Gastrocnemius medialis (tissue), 4 donors: ENCODE data around the gene SLC39A11. TPM values are rescaled to one million over a fixed set of nuclear protein-coding genes. Genes with fewer than 3 reads are reported as not detected.

Source experiments
- ATAC-seq, 2 donors: fragments of 150-250 bp; one replicate each; pipeline ENCODE4 v1.9.1; 2016
- DNase-seq, 2 donors: peaks; one replicate each; pipeline ENCODE4 v3.0.0-alpha.2; 2019
- H3K27ac ChIP-seq, 4 donors: fragments of 200-600 bp; sonication (generic); 1 replicate in 1 of 4; 2 replicates in 3 of 4; pipeline ENCODE4 v1.5.1; 2016 to 2018; ENCODE audit warnings: mild to moderate bottlenecking in 2 of 4, moderate library complexity in 1 of 4
- H3K27me3 ChIP-seq, 3 donors: fragments of 200-600 bp; sonication (generic) in 2 of 3; 1 replicate in 1 of 3; 2 replicates in 2 of 3; pipeline versions ENCODE4 v1.5.1 to v1.6.0; 2016 to 2019; ENCODE audit warnings: mild to moderate bottlenecking in 1 of 3, moderate library complexity in 1 of 3
- H3K36me3 ChIP-seq, 2 donors: fragments of 200-600 bp; sonication (generic) in 1 of 2; one replicate each; pipeline ENCODE4 v1.5.1; 2017 to 2018
- H3K4me1 ChIP-seq, 2 donors: fragments of 200-600 bp; sonication (generic) in 1 of 2; one replicate each; pipeline ENCODE4 v1.5.1; 2016 to 2017; ENCODE audit warnings: mild to moderate bottlenecking in 2 of 2
- H3K4me3 ChIP-seq, 4 donors: fragments of 200-600 bp; sonication (generic) in 3 of 4; 1 replicate in 1 of 4; 2 replicates in 3 of 4; pipeline ENCODE4 v1.5.1; 2016 to 2019; ENCODE audit warnings: mild to moderate bottlenecking in 2 of 4
- H3K9me3 ChIP-seq, 3 donors: fragments of 200-600 bp; sonication (generic) in 2 of 3; 1 replicate in 1 of 3; 2 replicates in 2 of 3; pipeline ENCODE4 v1.5.1; 2016 to 2019
- POLR2A ChIP-seq, 2 donors: fragments of 450-650 bp; IDR thresholded peaks; one replicate each; pipeline ENCODE4 v1.6.1; 2017; ENCODE audit warnings: antibody characterized with exemption in 2 of 2, mild to moderate bottlenecking in 2 of 2, moderate library complexity in 2 of 2
- in situ Hi-C, 4 donors: fragments of 200-750 bp; cut with MboI; loops; one replicate each; pipeline versions ENCODE4 v1.15.0 to v1.8.0; 2017; ENCODE audit warnings: low sequenced_read_pairs in 4 of 4
- intact Hi-C: fragments of 100-400 bp; cut with DNase I; formaldehyde crosslinking; loops from one replicate; pipeline ENCODE4 v1.15.1; 2023; ENCODE audit warnings: low total_unique reads
- total RNA-seq, 4 donors: library from RNA; depleted of rRNA; stranded (reverse); fragments of >200 nt; gene quantifications; one replicate each; pipeline versions ENCODE4 v1.1.0 to v1.2.3, GENCODE V29; 2016
- TF ChIP-seq, protein P1 (sequence below), 5 experiments: fragments of 450-650 bp in 3 of 5; fragments of 200-600 bp in 2 of 5; sonication (generic) in 2 of 5; IDR thresholded peaks in 4 of 5; conservative IDR thresholded peaks in 1 of 5; 1 replicate in 4 of 5; 2 replicates in 1 of 5; pipeline ENCODE4 v1.5.1; 2016 to 2019; ENCODE audit warnings: antibody characterized with exemption in 5 of 5, mild to moderate bottlenecking in 3 of 5, moderate library complexity in 3 of 5

The SLC39A11 gene
- total RNA-seq, 4 donors from 2014 or later, result 7.6 to 28.4 (median 10.7) TPM

DNA sequence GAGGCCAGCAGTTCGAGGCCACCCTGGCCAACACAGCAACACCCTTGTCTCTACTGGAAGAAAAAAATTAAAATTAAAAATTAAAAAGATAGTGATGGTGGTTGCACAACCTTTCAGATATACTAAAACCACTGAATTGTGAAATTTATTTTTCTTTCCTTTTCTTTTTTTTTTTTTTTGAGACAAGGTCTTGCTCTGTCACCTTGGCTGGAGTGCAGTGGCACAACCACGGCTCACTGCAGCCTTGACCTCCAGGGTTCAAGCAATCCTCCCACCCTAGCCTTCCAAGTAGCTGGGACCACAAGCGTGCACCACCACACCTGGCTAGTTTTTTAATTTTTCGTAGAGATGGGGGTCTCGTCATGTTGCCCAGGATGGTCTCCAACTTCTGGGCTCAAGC lies 254.4 kb downstream of the SLC39A11 start:
- Histone ChIP-seq H3K4me3 (no peak overlapping the region), H3K27ac (no peak overlapping the region), H3K27me3 (no peaks in the 10 kb centered on the region), H3K4me1 (no peaks in the 10 kb centered on the region), H3K36me3 (no peaks in the 10 kb centered on the region), H3K9me3 (no peaks in the 10 kb centered on the region)
- DNase-seq (no peak), ATAC-seq (no peak)
- TF ChIP-seq POLR2A (IDR thresholded peaks at IDR 0.05), result no peak
- TF ChIP-seq, protein P1, sequence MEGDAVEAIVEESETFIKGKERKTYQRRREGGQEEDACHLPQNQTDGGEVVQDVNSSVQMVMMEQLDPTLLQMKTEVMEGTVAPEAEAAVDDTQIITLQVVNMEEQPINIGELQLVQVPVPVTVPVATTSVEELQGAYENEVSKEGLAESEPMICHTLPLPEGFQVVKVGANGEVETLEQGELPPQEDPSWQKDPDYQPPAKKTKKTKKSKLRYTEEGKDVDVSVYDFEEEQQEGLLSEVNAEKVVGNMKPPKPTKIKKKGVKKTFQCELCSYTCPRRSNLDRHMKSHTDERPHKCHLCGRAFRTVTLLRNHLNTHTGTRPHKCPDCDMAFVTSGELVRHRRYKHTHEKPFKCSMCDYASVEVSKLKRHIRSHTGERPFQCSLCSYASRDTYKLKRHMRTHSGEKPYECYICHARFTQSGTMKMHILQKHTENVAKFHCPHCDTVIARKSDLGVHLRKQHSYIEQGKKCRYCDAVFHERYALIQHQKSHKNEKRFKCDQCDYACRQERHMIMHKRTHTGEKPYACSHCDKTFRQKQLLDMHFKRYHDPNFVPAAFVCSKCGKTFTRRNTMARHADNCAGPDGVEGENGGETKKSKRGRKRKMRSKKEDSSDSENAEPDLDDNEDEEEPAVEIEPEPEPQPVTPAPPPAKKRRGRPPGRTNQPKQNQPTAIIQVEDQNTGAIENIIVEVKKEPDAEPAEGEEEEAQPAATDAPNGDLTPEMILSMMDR (IDR thresholded peaks at IDR 0.05 in 4 of 5, conservative IDR thresholded peaks at IDR 0.05 in 1 of 5), result no peak
- in situ Hi-C loops (no loop called here), intact Hi-C loops (no loop called here)

DNA sequence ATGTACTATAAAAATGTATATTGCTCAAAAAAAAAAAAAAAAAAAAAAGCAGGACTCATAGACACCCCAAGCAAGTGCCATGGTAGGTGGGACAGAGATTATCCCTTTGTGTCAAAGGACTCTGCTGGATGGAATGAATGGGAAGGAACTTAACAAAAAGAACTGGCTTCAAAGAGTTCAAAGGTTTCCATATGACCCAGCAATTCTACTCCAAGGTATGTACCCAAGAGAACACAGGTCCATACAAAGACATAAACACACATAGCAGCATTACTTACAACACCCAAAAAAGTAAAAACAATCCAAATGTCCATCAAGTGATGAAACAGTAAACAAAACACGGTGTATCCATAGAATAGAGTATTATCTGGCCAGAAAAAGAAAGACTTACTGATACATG lies 255.2 kb downstream of the SLC39A11 start:
- ATAC-seq (no peak), DNase-seq (no peak)
- Histone ChIP-seq H3K9me3 (no peaks in the 10 kb centered on the region), H3K27ac (no peak overlapping the region), H3K27me3 (no peaks in the 10 kb centered on the region), H3K4me3 (no peak overlapping the region), H3K4me1 (no peaks in the 10 kb centered on the region), H3K36me3 (no peaks in the 10 kb centered on the region)
- intact Hi-C loops, result no loop called here
- TF ChIP-seq, protein P1 (IDR thresholded peaks at IDR 0.05 in 4 of 5, conservative IDR thresholded peaks at IDR 0.05 in 1 of 5), result no peak
- no peak for TF ChIP-seq POLR2A (IDR thresholded peaks at IDR 0.05)
- in situ Hi-C loops, result no loop called here

DNA sequence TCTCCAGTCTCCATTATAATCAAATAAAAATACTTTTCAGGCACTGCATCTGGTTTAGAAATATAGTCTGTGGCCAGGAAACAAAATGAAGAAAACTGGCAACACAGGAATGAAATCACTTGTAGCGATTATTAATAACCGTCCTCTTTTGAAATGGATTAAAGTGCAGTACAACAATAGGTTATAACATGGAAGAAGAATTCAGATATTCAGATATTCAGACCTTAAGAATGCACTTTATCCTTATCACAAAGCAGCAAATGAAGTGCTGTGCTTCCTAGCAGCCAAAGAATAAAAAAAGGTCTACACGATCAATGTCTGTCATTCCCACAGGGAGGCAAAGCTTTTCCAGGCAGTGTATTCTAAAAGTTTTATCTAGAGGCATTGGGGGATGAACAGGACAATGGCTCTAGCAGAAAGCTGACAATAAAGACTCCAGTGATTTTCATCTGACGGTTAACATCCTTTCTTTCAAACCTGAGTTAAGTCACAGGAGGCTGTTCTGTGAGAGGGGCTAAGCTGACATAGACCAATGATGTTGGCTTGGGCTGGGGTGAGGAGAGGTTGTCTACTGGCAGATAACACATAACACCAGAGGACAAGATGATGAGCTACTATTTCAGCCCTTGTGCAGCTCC lies 259.2 kb downstream of the SLC39A11 start:
- no peak for ATAC-seq
- H3K36me3 ChIP-seq, result no peaks in the 10 kb centered on the region
- intact Hi-C loops (no loop called here), in situ Hi-C loops (no loop called here)
- H3K27ac ChIP-seq, result no peak overlapping the region
- H3K4me3 ChIP-seq, result no peak overlapping the region
- H3K27me3 ChIP-seq, result no peaks in the 10 kb centered on the region
- no peaks in the 10 kb centered on the region for H3K9me3 ChIP-seq
- TF ChIP-seq, protein P1 (IDR thresholded peaks at IDR 0.05 in 4 of 5, conservative IDR thresholded peaks at IDR 0.05 in 1 of 5), result no peak
- TF ChIP-seq POLR2A (IDR thresholded peaks at IDR 0.05), result no peak
- H3K4me1 ChIP-seq, result no peaks in the 10 kb centered on the region
- DNase-seq, result no peak

DNA sequence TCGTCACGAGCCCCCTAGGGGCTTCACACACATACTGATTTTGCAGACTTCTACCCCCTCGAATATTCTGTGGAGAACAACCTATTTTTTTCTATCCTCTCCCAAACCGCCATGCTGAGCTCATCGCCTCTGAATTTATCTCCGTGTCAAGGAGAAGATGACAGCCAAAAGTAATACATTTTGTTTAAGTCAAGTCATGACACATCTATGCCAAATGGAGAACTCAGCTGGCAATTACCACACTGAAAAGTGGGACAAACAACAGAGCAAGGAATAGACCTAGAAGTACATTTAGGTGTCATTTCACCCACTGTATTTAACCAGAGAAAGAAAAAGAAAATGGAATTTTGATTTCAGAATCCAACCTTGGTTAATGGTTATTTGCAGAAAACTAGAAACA lies 260.2 kb downstream of the SLC39A11 start:
- Histone ChIP-seq H3K4me3 (no peak overlapping the region), H3K4me1 (no peaks in the 10 kb centered on the region), H3K27me3 (no peaks in the 10 kb centered on the region), H3K9me3 (no peaks in the 10 kb centered on the region), H3K36me3 (no peaks in the 10 kb centered on the region), H3K27ac (no peak overlapping the region)
- DNase-seq (no peak), ATAC-seq (no peak)
- TF ChIP-seq, protein P1 (IDR thresholded peaks at IDR 0.05 in 4 of 5, conservative IDR thresholded peaks at IDR 0.05 in 1 of 5), result no peak
- no peak for TF ChIP-seq POLR2A (IDR thresholded peaks at IDR 0.05)
- in situ Hi-C loops, result no loop called here
- intact Hi-C loops, result no loop called here

DNA sequence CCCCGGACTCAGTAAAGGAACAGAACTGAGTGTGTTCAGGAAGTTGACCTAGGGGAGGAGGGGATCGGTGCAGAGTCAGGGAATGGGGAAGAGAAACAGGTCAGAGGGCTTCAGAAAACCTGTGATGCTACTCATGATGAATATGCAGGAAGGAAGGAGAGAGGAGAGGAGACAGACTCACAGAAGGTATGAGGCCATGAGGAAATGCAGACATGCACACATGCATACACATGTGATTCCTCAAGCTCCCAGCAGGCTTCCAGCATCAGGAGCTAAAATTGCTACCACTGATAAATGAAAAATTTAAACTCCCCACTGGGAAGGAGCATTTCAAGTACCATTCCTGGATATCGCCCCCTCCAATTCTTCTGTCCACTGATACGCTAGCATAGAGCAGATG lies 262.6 kb downstream of the SLC39A11 start:
- TF ChIP-seq, protein P1 (IDR thresholded peaks at IDR 0.05 in 4 of 5, conservative IDR thresholded peaks at IDR 0.05 in 1 of 5), result no peak
- TF ChIP-seq POLR2A (IDR thresholded peaks at IDR 0.05), result no peak
- ATAC-seq, result no peak
- peaks cover 0 to 6% (median 0%) of the 10 kb centered on the region in 3 donors for H3K9me3 ChIP-seq
- H3K4me1 ChIP-seq, result no peaks in the 10 kb centered on the region
- no peak overlapping the region for H3K4me3 ChIP-seq
- no peaks in the 10 kb centered on the region for H3K27me3 ChIP-seq
- in situ Hi-C loops (no loop called here), intact Hi-C loops (no loop called here)
- DNase-seq, result no peak
- H3K27ac ChIP-seq, result no peak overlapping the region
- peaks cover 0 to 7% of the 10 kb centered on the region in 2 donors for H3K36me3 ChIP-seq
